GM19193 (cell line): ENCODE data around the gene GSK3A.

ENCODE experiments used
- POLR2A ChIP-seq: IDR thresholded peaks from 4 replicates; pipeline ENCODE4 v1.6.1; 2011; ENCODE audit not compliant: insufficient read depth, insufficient read length; ENCODE audit errors: extremely low read depth

The GSK3A gene

DNA sequence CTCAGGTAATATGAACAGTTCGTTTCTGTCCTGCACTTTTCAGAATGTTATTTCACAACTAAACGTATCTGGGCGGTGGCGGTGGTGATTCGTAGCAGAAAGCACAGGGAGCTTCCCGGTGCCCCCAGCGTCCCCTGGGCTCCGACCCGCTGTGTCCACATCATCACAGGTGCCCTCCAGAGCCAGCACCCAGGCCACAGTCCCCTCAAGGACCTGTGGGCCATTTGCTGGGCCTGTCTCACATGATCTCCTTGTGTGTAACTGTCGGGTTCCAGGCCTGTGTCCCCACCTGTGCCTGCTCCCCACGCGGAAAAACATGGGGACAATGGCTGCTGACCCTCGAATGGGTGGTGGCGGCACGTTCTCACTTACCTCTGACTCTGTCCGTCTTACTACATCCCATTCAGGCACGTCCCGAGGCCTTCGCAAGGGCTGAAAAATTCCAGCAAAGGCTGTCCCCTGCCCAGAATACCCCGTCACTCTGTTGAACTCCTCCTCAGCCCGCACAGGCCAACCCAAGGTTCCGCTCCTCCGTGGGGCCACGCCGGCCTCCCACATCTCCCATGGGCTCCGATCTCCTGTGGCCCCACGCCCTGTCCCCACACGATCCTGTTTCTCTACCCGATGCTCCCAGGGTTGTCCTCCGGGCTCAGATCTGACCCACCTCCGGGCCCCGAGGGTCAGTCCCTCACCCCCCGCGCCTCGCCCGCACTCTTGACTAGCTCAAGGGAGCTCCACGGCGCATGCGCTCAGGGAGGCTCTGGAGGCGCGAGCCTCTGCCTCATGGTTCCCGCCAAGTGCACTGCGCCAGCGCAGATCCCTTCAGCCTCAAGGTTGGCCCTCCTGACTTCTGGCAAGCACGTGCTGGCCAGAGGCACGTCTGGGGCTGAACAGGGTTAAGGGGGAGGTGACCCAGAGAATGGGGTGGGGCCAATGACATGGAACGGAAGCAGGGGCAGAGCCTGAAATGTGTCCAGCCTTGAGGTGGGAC is 46.1 kb downstream of the GSK3A start:
- TF ChIP-seq POLR2A, result no peak

DNA sequence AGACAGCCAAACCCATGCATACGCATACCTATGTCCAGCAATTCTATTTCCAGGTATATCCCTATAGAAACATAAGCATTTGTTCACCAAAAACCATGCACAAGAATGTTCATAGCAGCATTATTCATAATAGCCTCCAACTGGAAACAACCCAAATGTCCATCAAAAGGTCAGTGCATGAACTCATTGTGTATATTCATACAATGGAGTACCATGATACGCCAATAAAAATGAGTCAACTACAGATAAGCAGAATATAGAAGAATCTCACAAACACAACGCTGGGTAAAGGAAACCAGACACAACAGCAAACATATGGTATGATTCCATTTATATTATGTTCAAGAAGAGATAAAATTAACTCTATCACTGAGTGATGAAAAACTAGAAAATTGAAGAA is 48.7 kb downstream of the GSK3A start:
- TF ChIP-seq POLR2A, result no peak

DNA sequence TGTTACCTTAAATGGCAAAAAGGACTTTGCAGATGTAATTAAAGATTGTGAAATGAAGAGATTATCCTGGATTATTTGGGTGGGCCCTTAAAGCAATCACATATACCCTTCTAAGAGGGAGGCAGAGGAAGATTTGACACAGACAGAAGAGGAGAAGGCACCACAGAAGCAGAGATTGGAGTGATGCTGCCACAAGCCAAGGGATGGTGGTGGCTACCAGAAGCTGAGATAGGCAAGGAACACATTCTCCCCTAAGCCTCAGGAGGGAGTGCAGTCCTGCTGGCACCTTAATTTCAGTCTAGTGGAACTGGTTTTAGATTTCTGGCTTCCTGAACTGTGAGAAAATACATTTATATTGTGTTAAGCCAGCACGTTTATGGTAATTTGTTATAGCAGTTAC is 49.1 kb downstream of the GSK3A start:
- TF ChIP-seq POLR2A, result no peak

DNA sequence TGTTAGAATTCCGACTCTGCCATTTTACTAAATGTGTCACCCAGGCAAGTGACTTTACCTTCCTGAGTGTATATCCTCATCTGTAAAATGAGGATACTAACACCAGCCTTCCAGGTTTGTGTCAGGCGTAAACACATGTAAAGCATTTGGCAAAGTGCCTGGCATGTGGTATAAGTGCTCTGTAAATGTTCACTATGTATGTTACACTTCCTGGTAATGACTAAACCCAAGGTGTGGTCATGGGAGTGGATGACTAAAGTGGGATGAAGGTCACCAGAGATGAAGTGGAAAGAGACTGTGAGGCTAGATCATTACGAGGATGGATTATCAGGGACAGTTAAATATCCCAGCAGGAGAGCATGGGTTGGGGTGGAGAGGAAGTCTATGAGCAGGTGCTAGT is 50.5 kb downstream of the GSK3A start:
- TF ChIP-seq POLR2A, result no peak

DNA sequence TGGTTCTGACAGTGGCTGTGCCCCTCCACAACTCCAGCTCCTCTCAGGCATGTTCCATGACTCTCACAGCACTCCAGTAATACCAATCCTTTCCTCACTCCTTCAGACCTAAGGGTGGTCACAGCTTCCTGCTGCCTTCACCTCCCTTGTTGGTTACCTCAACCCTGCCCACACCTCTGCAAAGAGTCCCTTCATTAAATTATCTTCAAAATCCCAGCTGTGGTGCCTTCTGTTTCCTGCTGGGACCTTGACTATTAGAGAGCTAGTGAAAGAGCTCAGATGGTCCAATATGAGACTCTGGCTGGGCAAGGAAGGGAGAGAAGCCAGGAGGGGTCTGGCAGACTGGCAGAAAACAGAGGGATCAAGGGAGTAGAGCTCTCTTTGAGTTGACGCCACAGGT is 51.1 kb downstream of the GSK3A start:
- no peak for TF ChIP-seq POLR2A

GRCh38 chr19:42189133-42189532 is 53.3 kb downstream of the GSK3A start:
- no peak for TF ChIP-seq POLR2A

GRCh38 chr19:42188665-42189064 is 53.7 kb downstream of the GSK3A start:
- TF ChIP-seq POLR2A, result no peak

- no peak for TF ChIP-seq POLR2A
These were observed 57.1 kb downstream of the GSK3A start for GRCh38 chr19:42185277-42185676.

DNA sequence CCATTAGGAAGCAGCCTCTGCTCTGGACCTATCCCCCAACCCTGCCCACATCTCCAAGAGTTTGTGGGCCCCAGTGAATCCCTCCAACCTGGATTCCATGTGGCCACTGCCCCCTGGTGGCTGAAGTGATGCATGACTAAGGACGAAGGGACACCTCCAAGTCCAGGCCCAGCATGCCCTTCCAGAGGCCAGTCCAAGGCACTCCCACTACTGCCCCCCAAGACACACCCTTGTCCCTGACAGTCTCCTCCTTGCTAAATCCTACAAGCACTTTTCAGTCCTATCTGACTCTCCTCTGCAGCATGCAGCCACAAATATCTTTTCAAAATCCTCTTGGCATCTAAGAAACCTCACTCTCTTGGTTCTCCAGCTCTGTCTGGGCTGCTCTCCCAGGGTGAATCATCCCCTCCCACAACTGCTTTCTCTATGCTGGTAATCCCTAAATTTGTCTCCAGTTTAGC is 58.0 kb downstream of the GSK3A start:
- no peak for TF ChIP-seq POLR2A
